MG63 (cell line): ENCODE data around the gene CPSF6. TPM values are rescaled to one million over a fixed set of nuclear protein-coding genes. Genes with fewer than 3 reads are reported as not detected.
"Not testable (repeated sequence)": the region's sequence is repeated elsewhere in the genome, so short reads cannot be mapped to it uniquely, and the experiment has no call there.

ENCODE experiments used
- DNase-seq: peaks from one replicate; pipeline ENCODE4 v3.0.0-alpha.2; 2020
- H3K27me3 ChIP-seq: fragments of 250-450 bp; sonication (Bioruptor Pico); 2 replicates; pipeline ENCODE4 v1.5.1; 2020; ENCODE audit warnings: mild to moderate bottlenecking, moderate library complexity
- H3K36me3 ChIP-seq: fragments of 250-450 bp; sonication (Bioruptor Pico); 2 replicates; pipeline ENCODE4 v1.5.1; 2020; ENCODE audit warnings: mild to moderate bottlenecking, moderate library complexity
- H3K4me3 ChIP-seq: fragments of 250-450 bp; sonication (Bioruptor Pico); 2 replicates; pipeline ENCODE4 v1.5.1; 2020; ENCODE audit warnings: mild to moderate bottlenecking, moderate library complexity
- H3K9me3 ChIP-seq: fragments of 250-450 bp; sonication (Bioruptor Pico); 2 replicates; pipeline ENCODE4 v1.5.1; 2020; ENCODE audit warnings: mild to moderate bottlenecking, moderate library complexity
- total RNA-seq: library from RNA; depleted of rRNA; stranded (reverse); fragments of >200 nt; shearing (Covaris generic); gene quantifications from 2 replicates; pipeline ENCODE4 v1.2.3, GENCODE V29; 2014; ENCODE audit warnings: low replicate concordance; rRNA removed

Gene CPSF6
- total RNA-seq, 1 experiment from 2014 or later = 69.1 TPM

GRCh38 chr12:69287556-69287955 is 48.2 kb downstream of the CPSF6 start:
- Histone ChIP-seq H3K9me3 (no peaks in the 10 kb centered on the region), H3K27me3 (peaks cover 13% of the 10 kb centered on the region), H3K4me3 (no peak overlapping the region), H3K36me3 (no peaks in the 10 kb centered on the region)
- DNase-seq = no peak

GRCh38 chr12:69290545-69291277 is 51.3 kb downstream of the CPSF6 start:
- Histone ChIP-seq H3K36me3 (no peaks in the 10 kb centered on the region), H3K4me3 (no peak overlapping the region), H3K9me3 (no peaks in the 10 kb centered on the region), H3K27me3 (peaks cover 13% of the 10 kb centered on the region)
- DNase-seq = peak; percentile 69

- no peak overlapping the region for H3K4me3 ChIP-seq
- H3K36me3 ChIP-seq = no peaks in the 10 kb centered on the region
- DNase-seq = no peak
- no peaks in the 10 kb centered on the region for H3K9me3 ChIP-seq
- H3K27me3 ChIP-seq = peaks cover 9% of the 10 kb centered on the region; the same call in 1 of the 2 replicates
Observed at GRCh38 chr12:69291278-69291593, 51.9 kb downstream of the CPSF6 start.

- H3K36me3 ChIP-seq = no peaks in the 10 kb centered on the region
- H3K27me3 ChIP-seq = peaks cover 7% of the 10 kb centered on the region; the same call in 1 of the 2 replicates
- no peaks in the 10 kb centered on the region for H3K9me3 ChIP-seq
- DNase-seq = no peak
- no peak overlapping the region for H3K4me3 ChIP-seq
Observed at GRCh38 chr12:69298133-69298532, 58.8 kb downstream of the CPSF6 start.

- Histone ChIP-seq H3K4me3 (no peak overlapping the region), H3K36me3 (no peaks in the 10 kb centered on the region), H3K27me3 (peaks cover 4% of the 10 kb centered on the region; the same call in 1 of the 2 replicates), H3K9me3 (peaks cover under 1% of the 10 kb centered on the region; the same call in 1 of the 2 replicates)
- DNase-seq = no peak
Observed at GRCh38 chr12:69298947-69299346, 59.6 kb downstream of the CPSF6 start.

GRCh38 chr12:69304284-69304683 is 64.9 kb downstream of the CPSF6 start:
- Histone ChIP-seq H3K4me3 (no peak overlapping the region), H3K36me3 (no peaks in the 10 kb centered on the region), H3K27me3 (no peaks in the 10 kb centered on the region; the same call in 1 of the 2 replicates), H3K9me3 (peaks cover 5% of the 10 kb centered on the region; the same call in 1 of the 2 replicates)
- DNase-seq = no peak

GRCh38 chr12:69309461-69309860 is 70.1 kb downstream of the CPSF6 start:
- H3K9me3 ChIP-seq = peaks cover 2% of the 10 kb centered on the region; the same call in 1 of the 2 replicates
- DNase-seq = no peak

GRCh38 chr12:69313209-69313608 is 73.8 kb downstream of the CPSF6 start:
- DNase-seq = no peak
- Histone ChIP-seq H3K36me3 (no peaks in the 10 kb centered on the region), H3K27me3 (no peaks in the 10 kb centered on the region), H3K4me3 (no peak overlapping the region), H3K9me3 (no peaks in the 10 kb centered on the region)

More at GRCh38 chr12:69309461-69309860, 70.1 kb downstream of the CPSF6 start:
- no peaks in the 10 kb centered on the region; the same call in 1 of the 2 replicates for H3K27me3 ChIP-seq
- no peak overlapping the region for H3K4me3 ChIP-seq
- no peaks in the 10 kb centered on the region for H3K36me3 ChIP-seq

- DNase-seq, H3K4me3 ChIP-seq, H3K27me3 ChIP-seq, H3K9me3 ChIP-seq, H3K36me3 ChIP-seq: not testable (repeated sequence)
Observed at GRCh38 chr12:69316784-69317183, 77.4 kb downstream of the CPSF6 start.

GRCh38 chr12:69317233-69317632 is 77.9 kb downstream of the CPSF6 start:
- H3K9me3 ChIP-seq, H3K27me3 ChIP-seq, DNase-seq, H3K36me3 ChIP-seq, H3K4me3 ChIP-seq: not testable (repeated sequence)

GRCh38 chr12:69318225-69318624 is 78.9 kb downstream of the CPSF6 start:
- Histone ChIP-seq H3K4me3 (no peak overlapping the region), H3K27me3 (no peaks in the 10 kb centered on the region), H3K36me3 (no peaks in the 10 kb centered on the region), H3K9me3 (0 out of 2 replicates have a peak, but pooled peaks cover 2% of the 10 kb centered on the region)
- DNase-seq = no peak

GRCh38 chr12:69321351-69321750 is 82.0 kb downstream of the CPSF6 start:
- DNase-seq = no peak
- Histone ChIP-seq H3K36me3 (no peaks in the 10 kb centered on the region), H3K27me3 (no peaks in the 10 kb centered on the region), H3K9me3 (0 out of 2 replicates have a peak, but pooled peaks cover 2% of the 10 kb centered on the region), H3K4me3 (no peak overlapping the region)

Other genes starting within 250 kb of the CPSF6 start
- not detected in 2 replicates for gene LYZ, start 108.8 kb downstream of the CPSF6 start, total RNA-seq
- 32.3 and 75.0 TPM in 2 replicates for gene YEATS4, start 120.2 kb downstream of the CPSF6 start, total RNA-seq
- gene FRS2, start 230.8 kb downstream of the CPSF6 start, total RNA-seq = 23.0 and 24.8 TPM in 2 replicates